ENCODE data around the gene TTC7B. TPM values are rescaled to one million over a fixed set of nuclear protein-coding genes. Genes with fewer than 3 reads are reported as not detected.

The TTC7B gene
- total and polyA plus RNA-seq, 2 experiments from 2014 or later: 7.9 to 28.6 TPM

- TF ChIP-seq ETS1 (IDR thresholded peaks at IDR 0.05): no peak
- TF ChIP-seq EZH2 (IDR thresholded peaks at IDR 0.05; ENCODE audit: low read depth, unreplicated experiment): no peak
- TF ChIP-seq ZNF331 (CRISPR knock-in tag; IDR thresholded peaks at IDR 0.05; ENCODE audit: low read depth): no peak
- no peak for TF ChIP-seq CTCF (conservative IDR thresholded peaks at IDR 0.05; ENCODE audit: low read depth in 2 of 2)
- TF ChIP-seq ZNF114 (CRISPR knock-in tag; IDR thresholded peaks at IDR 0.05): no peak
Observed at GRCh38 chr14:90781876-90782275, 34.4 kb downstream of the TTC7B start (continued).

- H3K27me3 ChIP-seq (ENCODE audit: insufficient read depth): no peaks in the 10 kb centered on the region
- H4K20me1 ChIP-seq (replicated peaks; ENCODE audit: insufficient read depth): no peaks in the 10 kb centered on the region
- DNase-seq (ENCODE audit: low spot score) (no peak), ATAC-seq (no peak)
- Mint-ChIP-seq H3K9me3 (no peaks in the 10 kb centered on the region), H3K4me1 (peaks cover 4% of the 10 kb centered on the region; the same call in 1 of the 3 replicates), H3K27me3 (ENCODE audit: insufficient read depth, low read depth, poor library complexity) (peaks cover 3% of the 10 kb centered on the region), H3K27ac (no peak overlapping the region), H3K4me3 (no peak overlapping the region), H3K36me3 (ENCODE audit: low read depth) (no peaks in the 10 kb centered on the region; the same call in 2 of the 3 replicates)
- H3K4me2 ChIP-seq: no peak overlapping the region
- no peaks in the 10 kb centered on the region for H3K4me1 ChIP-seq (ENCODE audit: insufficient read depth)
- H3F3A ChIP-seq (replicated peaks; ENCODE audit: low read depth): no peaks in the 10 kb centered on the region
- H3K4me3 ChIP-seq: no peak overlapping the region
- no peak overlapping the region for H3K27ac ChIP-seq (ENCODE audit: low read depth)
- H3K36me3 ChIP-seq (ENCODE audit: insufficient read depth): no peaks in the 10 kb centered on the region; the same call in 1 of the 2 replicates
- no peak overlapping the region for H2AFZ ChIP-seq
- no peaks in the 10 kb centered on the region for H3K79me2 ChIP-seq (replicated peaks; ENCODE audit: insufficient read depth)
- H3K9me2 ChIP-seq (ENCODE audit: insufficient read depth): no peaks in the 10 kb centered on the region; the same call in 1 of the 2 replicates
- no peak for TF ChIP-seq REST (IDR thresholded peaks at IDR 0.05; ENCODE audit: unreplicated experiment)
- TF ChIP-seq JUNB (IDR thresholded peaks at IDR 0.05; ENCODE audit: unreplicated experiment): no peak
- TF ChIP-seq POLR2AphosphoS5 (IDR thresholded peaks at IDR 0.05; ENCODE audit: low read depth): no peak
- no peak for TF ChIP-seq CTCF (conservative IDR thresholded peaks at IDR 0.05; ENCODE audit: low read depth in 2 of 2)
- no peak for TF ChIP-seq CREB1 (CRISPR knock-in tag; IDR thresholded peaks at IDR 0.05; ENCODE audit: low read depth)
- TF ChIP-seq ZNF114 (CRISPR knock-in tag; IDR thresholded peaks at IDR 0.05): no peak
- no peak for TF ChIP-seq EZH2 (IDR thresholded peaks at IDR 0.05; ENCODE audit: low read depth, unreplicated experiment)
- TF ChIP-seq NANOG (IDR thresholded peaks at IDR 0.05; ENCODE audit: borderline replicate concordance): no peak
Observed at GRCh38 chr14:90781344-90781761, 34.9 kb downstream of the TTC7B start.

All from GM23338 (cell line).